Tibial artery (tissue), 4 donors: ENCODE data around the gene SAP30L.

ENCODE experiments used
- DNase-seq, 2 donors: peaks; one replicate each; pipeline ENCODE4 v3.0.0-alpha.2; 2019
- H3K27ac ChIP-seq, 2 donors: fragments of 200-600 bp; sonication (generic) in 1 of 2; 1 replicate in 1 of 2; 2 replicates in 1 of 2; pipeline ENCODE4 v1.5.1; 2018 to 2019; ENCODE audit warnings: mild to moderate bottlenecking in 1 of 2
- H3K27me3 ChIP-seq, 2 donors: fragments of 200-600 bp; sonication (generic) in 1 of 2; one replicate each; pipeline versions ENCODE4 v1.5.1 to v1.6.0; 2016 to 2019
- H3K36me3 ChIP-seq, 3 donors: fragments of 200-600 bp; sonication (generic) in 2 of 3; one replicate each; pipeline ENCODE4 v1.5.1; 2016 to 2019; ENCODE audit warnings: mild to moderate bottlenecking in 2 of 3
- H3K4me1 ChIP-seq, 4 donors: fragments of 200-600 bp; sonication (generic) in 2 of 4; 1 replicate in 3 of 4; 2 replicates in 1 of 4; pipeline ENCODE4 v1.5.1; 2016 to 2019
- H3K4me3 ChIP-seq, 2 donors: fragments of 200-600 bp; sonication (generic) in 1 of 2; 1 replicate in 1 of 2; 2 replicates in 1 of 2; pipeline ENCODE4 v1.5.1; 2018 to 2019; ENCODE audit warnings: mild to moderate bottlenecking in 2 of 2
- H3K9me3 ChIP-seq, 3 donors: fragments of 200-600 bp; sonication (generic) in 1 of 3; one replicate each; pipeline ENCODE4 v1.5.1; 2016 to 2019
- intact Hi-C: fragments of 100-400 bp; cut with DNase I; formaldehyde crosslinking; loops from one replicate; pipeline ENCODE4 v1.15.0; 2023; ENCODE audit warnings: low total_unique reads
- TF ChIP-seq, protein P1 (sequence below), 2 experiments: fragments of 200-600 bp in 1 of 2; fragments of 450-650 bp in 1 of 2; IDR thresholded peaks; one replicate each; pipeline ENCODE4 v1.5.1; 2017 to 2019; ENCODE audit warnings: antibody characterized with exemption in 2 of 2, mild to moderate bottlenecking in 1 of 2, moderate library complexity in 1 of 2

SAP30L gene

DNA sequence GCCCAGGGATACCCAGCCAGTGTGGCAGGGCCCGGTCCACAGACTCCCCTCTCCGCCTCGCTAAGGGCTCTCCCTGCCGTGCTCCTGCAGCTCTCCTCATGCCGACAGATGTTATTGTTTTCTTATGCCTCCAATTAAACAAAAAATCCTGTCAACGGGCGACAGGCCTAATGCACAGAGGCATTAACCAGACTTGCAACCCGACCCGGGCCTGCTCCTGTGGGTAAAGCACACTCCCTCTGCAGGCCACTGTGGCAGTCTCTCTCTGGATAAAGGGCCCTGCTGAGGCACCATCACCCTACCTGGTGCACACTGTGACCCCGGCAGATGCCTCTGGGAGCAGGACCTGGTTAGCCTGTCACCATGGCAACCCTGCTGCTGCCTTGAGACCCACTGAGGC lies 59.8 kb downstream of the SAP30L start:
- H3K27me3 ChIP-seq: peaks cover 0 to 15% of the 10 kb centered on the region in 2 donors
- intact Hi-C loops: no loop called here

DNA sequence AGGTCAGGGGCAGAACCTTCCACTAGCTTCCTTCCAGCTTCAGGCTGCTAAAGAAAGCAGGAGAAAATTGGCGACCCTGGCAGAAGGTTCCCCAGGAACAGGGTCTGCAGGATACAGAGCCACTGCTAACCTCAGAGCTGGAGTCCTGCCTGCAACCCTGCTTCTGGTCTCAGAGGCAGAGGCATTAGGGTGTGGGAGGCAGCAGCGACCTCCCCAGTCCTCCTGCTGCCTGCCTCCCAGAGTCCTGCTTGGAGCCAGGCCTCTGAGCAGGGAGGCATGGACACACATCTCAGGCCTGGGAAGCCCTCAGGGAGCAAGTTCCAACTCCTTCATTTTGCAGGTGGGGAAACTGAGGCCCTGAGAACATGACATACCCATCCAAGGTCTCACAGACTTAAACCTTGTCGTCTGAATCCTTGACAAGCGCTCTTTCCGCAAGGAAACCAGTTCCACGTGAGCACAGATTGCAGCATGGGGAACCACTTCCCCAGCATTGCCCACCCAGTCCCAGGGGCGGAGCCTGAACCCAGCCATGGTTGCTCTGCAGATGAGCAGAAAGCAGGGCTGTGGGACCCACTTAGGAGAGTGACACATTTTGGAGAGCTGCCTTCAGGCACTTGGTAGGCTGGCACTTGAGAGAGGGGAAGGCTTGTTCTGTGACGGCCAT lies 60.4 kb downstream of the SAP30L start:
- Histone ChIP-seq H3K4me3 (no peak overlapping the region), H3K4me1 (no peaks in the 10 kb centered on the region), H3K36me3 (no peaks in the 10 kb centered on the region), H3K27me3 (peaks cover 0 to 16% of the 10 kb centered on the region in 2 donors), H3K9me3 (no peaks in the 10 kb centered on the region), H3K27ac (no peak overlapping the region)
- TF ChIP-seq, protein P1, sequence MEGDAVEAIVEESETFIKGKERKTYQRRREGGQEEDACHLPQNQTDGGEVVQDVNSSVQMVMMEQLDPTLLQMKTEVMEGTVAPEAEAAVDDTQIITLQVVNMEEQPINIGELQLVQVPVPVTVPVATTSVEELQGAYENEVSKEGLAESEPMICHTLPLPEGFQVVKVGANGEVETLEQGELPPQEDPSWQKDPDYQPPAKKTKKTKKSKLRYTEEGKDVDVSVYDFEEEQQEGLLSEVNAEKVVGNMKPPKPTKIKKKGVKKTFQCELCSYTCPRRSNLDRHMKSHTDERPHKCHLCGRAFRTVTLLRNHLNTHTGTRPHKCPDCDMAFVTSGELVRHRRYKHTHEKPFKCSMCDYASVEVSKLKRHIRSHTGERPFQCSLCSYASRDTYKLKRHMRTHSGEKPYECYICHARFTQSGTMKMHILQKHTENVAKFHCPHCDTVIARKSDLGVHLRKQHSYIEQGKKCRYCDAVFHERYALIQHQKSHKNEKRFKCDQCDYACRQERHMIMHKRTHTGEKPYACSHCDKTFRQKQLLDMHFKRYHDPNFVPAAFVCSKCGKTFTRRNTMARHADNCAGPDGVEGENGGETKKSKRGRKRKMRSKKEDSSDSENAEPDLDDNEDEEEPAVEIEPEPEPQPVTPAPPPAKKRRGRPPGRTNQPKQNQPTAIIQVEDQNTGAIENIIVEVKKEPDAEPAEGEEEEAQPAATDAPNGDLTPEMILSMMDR (IDR thresholded peaks at IDR 0.05): no peak
- DNase-seq: peak in 1 of 2 donors; percentile 37
- intact Hi-C loops: no loop called here

More for the DNA sequence above, 59.8 kb downstream of the SAP30L start:
- Histone ChIP-seq H3K9me3 (no peaks in the 10 kb centered on the region), H3K27ac (no peak overlapping the region), H3K4me3 (no peak overlapping the region), H3K36me3 (no peaks in the 10 kb centered on the region), H3K4me1 (no peaks in the 10 kb centered on the region)
- DNase-seq: peak in 1 of 2 donors; percentile 37
- TF ChIP-seq, protein P1 (IDR thresholded peaks at IDR 0.05): no peak

DNA sequence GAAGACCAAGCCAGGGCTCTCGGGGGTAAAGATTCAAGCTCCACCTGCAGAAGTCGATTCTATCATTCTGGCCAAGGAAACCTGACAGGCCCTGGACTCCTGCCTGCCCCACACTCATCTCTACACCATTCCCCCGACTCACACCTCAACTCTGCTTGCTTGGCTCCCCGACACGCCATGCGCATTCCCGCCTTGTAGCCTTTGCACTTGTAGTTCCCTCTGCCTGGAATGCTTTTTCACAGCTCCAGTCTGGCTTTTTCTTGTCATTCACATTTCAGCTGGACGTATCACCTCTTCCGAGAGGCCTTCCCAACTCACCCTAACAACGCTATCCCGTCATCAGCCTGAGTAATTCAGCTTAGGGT lies 60.9 kb downstream of the SAP30L start:
- Histone ChIP-seq H3K4me1 (no peaks in the 10 kb centered on the region), H3K27ac (no peak overlapping the region), H3K4me3 (no peak overlapping the region), H3K36me3 (no peaks in the 10 kb centered on the region), H3K27me3 (peaks cover 0 to 20% of the 10 kb centered on the region in 2 donors), H3K9me3 (no peaks in the 10 kb centered on the region)
- DNase-seq: peak in 1 of 2 donors; percentile 20
- TF ChIP-seq, protein P1 (IDR thresholded peaks at IDR 0.05): no peak
- intact Hi-C loops: no loop called here

DNA sequence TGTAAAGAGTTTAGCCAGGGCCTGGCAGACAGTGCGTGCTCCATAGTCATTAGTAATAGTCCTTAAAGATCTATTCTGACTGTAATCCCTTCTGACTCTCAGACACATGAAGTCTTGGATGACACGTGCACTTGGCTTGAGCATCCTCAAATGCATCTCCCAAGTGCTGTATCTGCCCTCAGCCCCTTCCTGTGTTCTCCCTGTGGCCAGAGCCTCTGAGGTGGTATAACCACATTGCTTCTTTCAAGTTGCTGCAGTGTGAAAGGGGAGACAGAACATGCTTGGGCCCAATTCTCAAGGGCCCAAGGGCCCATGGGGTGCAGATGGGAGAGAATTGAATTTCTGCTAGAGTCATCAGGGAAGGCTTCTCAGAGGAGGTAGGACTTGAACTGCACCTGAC lies 62.3 kb downstream of the SAP30L start:
- H3K4me3 ChIP-seq: no peak overlapping the region
- TF ChIP-seq, protein P1 (IDR thresholded peaks at IDR 0.05): no peak
- peak in 1 of 2 donors; percentile 10 for DNase-seq
- peaks cover 0 to 20% of the 10 kb centered on the region in 2 donors for H3K27me3 ChIP-seq
- no peaks in the 10 kb centered on the region for H3K4me1 ChIP-seq
- H3K27ac ChIP-seq: no peak overlapping the region
- H3K36me3 ChIP-seq: no peaks in the 10 kb centered on the region
- H3K9me3 ChIP-seq: no peaks in the 10 kb centered on the region
- intact Hi-C loops: no loop called here

DNA sequence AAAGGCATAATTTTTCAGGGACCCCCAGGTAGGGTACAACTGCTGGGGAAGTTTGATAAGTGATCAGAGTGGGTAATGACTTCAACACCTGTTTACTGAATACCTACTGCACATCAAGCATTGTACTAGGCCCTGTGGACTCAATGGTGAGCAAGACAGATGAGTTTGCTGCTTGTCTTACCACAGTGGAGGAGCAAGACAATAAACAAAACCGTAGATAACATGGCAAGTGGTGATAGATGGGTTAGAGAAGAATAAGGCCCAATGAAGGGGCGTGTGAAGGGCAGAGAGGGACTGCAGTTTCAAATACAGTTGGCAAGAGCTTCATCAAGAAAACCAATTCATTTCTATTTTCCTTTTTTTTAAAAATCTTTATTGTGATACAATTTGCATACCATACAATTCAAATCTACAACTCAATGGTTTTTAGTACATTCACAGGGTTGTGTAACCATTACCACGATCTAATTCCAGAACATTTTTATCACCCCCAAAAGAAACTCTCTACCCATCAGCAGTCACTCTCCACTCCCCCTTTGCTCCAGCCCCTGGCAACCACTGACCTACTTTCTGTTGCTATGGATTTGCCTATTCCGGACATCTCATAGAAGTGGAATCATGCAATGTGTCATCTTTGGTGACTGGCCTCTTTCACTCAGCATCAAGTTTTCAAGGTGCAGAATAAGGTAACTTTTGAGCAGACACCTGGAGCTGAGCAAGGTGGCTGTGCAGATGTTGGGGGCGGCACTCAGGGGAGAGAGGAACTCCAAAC lies 64.2 kb downstream of the SAP30L start:
- H3K4me1 ChIP-seq: no peaks in the 10 kb centered on the region
- H3K27ac ChIP-seq: no peak overlapping the region
- peaks cover 0 to 27% of the 10 kb centered on the region in 2 donors for H3K27me3 ChIP-seq
- intact Hi-C loops: no loop called here
- H3K36me3 ChIP-seq: no peaks in the 10 kb centered on the region
- TF ChIP-seq, protein P1 (IDR thresholded peaks at IDR 0.05): no peak
- H3K9me3 ChIP-seq: no peaks in the 10 kb centered on the region
- no peak overlapping the region for H3K4me3 ChIP-seq
- DNase-seq: no peak
